WTC11 (cell line): Measurements from ENCODE around the gene PDE3B. TPM values are rescaled to one million over a fixed set of nuclear protein-coding genes. Genes with fewer than 3 reads are reported as not detected.

Source experiments
- AFF4 ChIP-seq: sonication (generic); formaldehyde crosslinking; IDR thresholded peaks from 2 replicates; pipeline ENCODE4 v1.8.1; 2023; ENCODE audit warnings: mild to moderate bottlenecking, missing genetic modification reagents, borderline replicate concordance
- CDX4 ChIP-seq: fragments of 250-450 bp; sonication (Bioruptor Pico); IDR thresholded peaks from 2 replicates; pipeline ENCODE4 v1.9.0; 2021; ENCODE audit warnings: moderate library complexity, mild to moderate bottlenecking, inconsistent platforms, borderline replicate concordance
- ESRRA ChIP-seq: sonication (generic); formaldehyde crosslinking; IDR thresholded peaks from 2 replicates; pipeline ENCODE4 v1.8.1; 2022; ENCODE audit warnings: mild to moderate bottlenecking, missing genetic modification reagents, borderline replicate concordance
- ETV6 ChIP-seq: sonication (generic); formaldehyde crosslinking; IDR thresholded peaks from 2 replicates; pipeline ENCODE4 v1.8.1; 2022; ENCODE audit warnings: mild to moderate bottlenecking, missing genetic modification reagents
- SMAD4 ChIP-seq: sonication (generic); formaldehyde crosslinking; IDR thresholded peaks from 2 replicates; pipeline ENCODE4 v1.8.0; 2022; ENCODE audit warnings: mild to moderate bottlenecking, missing genetic modification reagents
- STAT6 ChIP-seq: sonication (generic); formaldehyde crosslinking; conservative IDR thresholded peaks from 2 replicates; pipeline ENCODE4 v1.8.1; 2023; ENCODE audit warnings: mild to moderate bottlenecking, low read depth, missing genetic modification reagents, moderate library complexity
- total RNA-seq: library from RNA; stranded (reverse); gene quantifications from 3 replicates; pipeline ENCODE4 v1.2.3, GENCODE V29; 2021
- TF ChIP-seq, protein P1 (sequence below): fragments of 200-600 bp; IDR thresholded peaks from 2 replicates; pipeline ENCODE4 v1.8.0; 2022; ENCODE audit warnings: antibody characterized with exemption
- TF ChIP-seq, protein P2 (sequence below): sonication (generic); formaldehyde crosslinking; IDR thresholded peaks from 2 replicates; pipeline ENCODE4 v1.8.0; 2023; ENCODE audit warnings: missing genetic modification reagents, mild to moderate bottlenecking, borderline replicate concordance

The PDE3B gene
- total RNA-seq, 1 experiment from 2014 or later: 9.6 TPM

- no peak for TF ChIP-seq STAT6 (CRISPR knock-in tag)
- no peak for TF ChIP-seq CDX4 (CRISPR knock-in tag)
- TF ChIP-seq SMAD4 (CRISPR knock-in tag): no peak
- no peak for TF ChIP-seq ESRRA (CRISPR knock-in tag)
- TF ChIP-seq AFF4 (CRISPR knock-in tag): no peak
- TF ChIP-seq, protein P1, sequence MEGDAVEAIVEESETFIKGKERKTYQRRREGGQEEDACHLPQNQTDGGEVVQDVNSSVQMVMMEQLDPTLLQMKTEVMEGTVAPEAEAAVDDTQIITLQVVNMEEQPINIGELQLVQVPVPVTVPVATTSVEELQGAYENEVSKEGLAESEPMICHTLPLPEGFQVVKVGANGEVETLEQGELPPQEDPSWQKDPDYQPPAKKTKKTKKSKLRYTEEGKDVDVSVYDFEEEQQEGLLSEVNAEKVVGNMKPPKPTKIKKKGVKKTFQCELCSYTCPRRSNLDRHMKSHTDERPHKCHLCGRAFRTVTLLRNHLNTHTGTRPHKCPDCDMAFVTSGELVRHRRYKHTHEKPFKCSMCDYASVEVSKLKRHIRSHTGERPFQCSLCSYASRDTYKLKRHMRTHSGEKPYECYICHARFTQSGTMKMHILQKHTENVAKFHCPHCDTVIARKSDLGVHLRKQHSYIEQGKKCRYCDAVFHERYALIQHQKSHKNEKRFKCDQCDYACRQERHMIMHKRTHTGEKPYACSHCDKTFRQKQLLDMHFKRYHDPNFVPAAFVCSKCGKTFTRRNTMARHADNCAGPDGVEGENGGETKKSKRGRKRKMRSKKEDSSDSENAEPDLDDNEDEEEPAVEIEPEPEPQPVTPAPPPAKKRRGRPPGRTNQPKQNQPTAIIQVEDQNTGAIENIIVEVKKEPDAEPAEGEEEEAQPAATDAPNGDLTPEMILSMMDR: no peak
- TF ChIP-seq, protein P2, sequence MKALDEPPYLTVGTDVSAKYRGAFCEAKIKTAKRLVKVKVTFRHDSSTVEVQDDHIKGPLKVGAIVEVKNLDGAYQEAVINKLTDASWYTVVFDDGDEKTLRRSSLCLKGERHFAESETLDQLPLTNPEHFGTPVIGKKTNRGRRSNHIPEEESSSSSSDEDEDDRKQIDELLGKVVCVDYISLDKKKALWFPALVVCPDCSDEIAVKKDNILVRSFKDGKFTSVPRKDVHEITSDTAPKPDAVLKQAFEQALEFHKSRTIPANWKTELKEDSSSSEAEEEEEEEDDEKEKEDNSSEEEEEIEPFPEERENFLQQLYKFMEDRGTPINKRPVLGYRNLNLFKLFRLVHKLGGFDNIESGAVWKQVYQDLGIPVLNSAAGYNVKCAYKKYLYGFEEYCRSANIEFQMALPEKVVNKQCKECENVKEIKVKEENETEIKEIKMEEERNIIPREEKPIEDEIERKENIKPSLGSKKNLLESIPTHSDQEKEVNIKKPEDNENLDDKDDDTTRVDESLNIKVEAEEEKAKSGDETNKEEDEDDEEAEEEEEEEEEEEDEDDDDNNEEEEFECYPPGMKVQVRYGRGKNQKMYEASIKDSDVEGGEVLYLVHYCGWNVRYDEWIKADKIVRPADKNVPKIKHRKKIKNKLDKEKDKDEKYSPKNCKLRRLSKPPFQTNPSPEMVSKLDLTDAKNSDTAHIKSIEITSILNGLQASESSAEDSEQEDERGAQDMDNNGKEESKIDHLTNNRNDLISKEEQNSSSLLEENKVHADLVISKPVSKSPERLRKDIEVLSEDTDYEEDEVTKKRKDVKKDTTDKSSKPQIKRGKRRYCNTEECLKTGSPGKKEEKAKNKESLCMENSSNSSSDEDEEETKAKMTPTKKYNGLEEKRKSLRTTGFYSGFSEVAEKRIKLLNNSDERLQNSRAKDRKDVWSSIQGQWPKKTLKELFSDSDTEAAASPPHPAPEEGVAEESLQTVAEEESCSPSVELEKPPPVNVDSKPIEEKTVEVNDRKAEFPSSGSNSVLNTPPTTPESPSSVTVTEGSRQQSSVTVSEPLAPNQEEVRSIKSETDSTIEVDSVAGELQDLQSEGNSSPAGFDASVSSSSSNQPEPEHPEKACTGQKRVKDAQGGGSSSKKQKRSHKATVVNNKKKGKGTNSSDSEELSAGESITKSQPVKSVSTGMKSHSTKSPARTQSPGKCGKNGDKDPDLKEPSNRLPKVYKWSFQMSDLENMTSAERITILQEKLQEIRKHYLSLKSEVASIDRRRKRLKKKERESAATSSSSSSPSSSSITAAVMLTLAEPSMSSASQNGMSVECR (CRISPR knock-in tag): no peak
- no peak for TF ChIP-seq ETV6
Measured at GRCh38 chr11:14916403-14916802, 272.8 kb downstream of the PDE3B start (continued).

Other genes with a start within 250 kb of the PDE3B start
- gene COPB1, start 144.0 kb upstream of the PDE3B start, total RNA-seq: 67.9 to 76.3 TPM (median 75.6 TPM) in 3 replicates
- gene PSMA1, start 123.4 kb upstream of the PDE3B start, total RNA-seq: 139 to 143 TPM (median 140 TPM) in 3 replicates
- 14.9 to 23.1 TPM (median 18.3 TPM) in 3 replicates for gene CYP2R1, start 248.4 kb downstream of the PDE3B start, total RNA-seq